HepG2 (cell line): ENCODE measurements around the gene LRRC74B.

Experiments
- ETV5 ChIP-seq: IDR thresholded peaks from 2 replicates; pipeline ENCODE4 v1.6.1; 2018; ENCODE audit warnings: missing biosample characterization, missing genetic modification reagents, inconsistent platforms, borderline replicate concordance
- EZH2 ChIP-seq: conservative IDR thresholded peaks from 2 replicates; pipeline ENCODE4 v1.6.1; 2012; ENCODE audit warnings: mild to moderate bottlenecking, low read depth, low read length, moderate library complexity
- HDAC2 ChIP-seq: sonication (generic); formaldehyde crosslinking; IDR thresholded peaks from 2 replicates; pipeline ENCODE4 v1.4.0; 2020; ENCODE audit warnings: missing genetic modification reagents
- HDAC6 ChIP-seq: fragments of 200-600 bp; sonication (generic); IDR thresholded peaks from 2 replicates; pipeline ENCODE4 v1.7.0; 2017; ENCODE audit warnings: mild to moderate bottlenecking, antibody characterized with exemption, low read length, low read depth
- PHB2 ChIP-seq: fragments of 450-650 bp; IDR thresholded peaks from 2 replicates; pipeline ENCODE4 v1.6.1; 2018; ENCODE audit not compliant: partially characterized antibody
- RXRA ChIP-seq: sonication (generic); formaldehyde crosslinking; IDR thresholded peaks from 2 replicates; pipeline ENCODE4 v1.5.1; 2020; ENCODE audit warnings: missing genetic modification reagents
- SRY ChIP-seq: sonication (generic); formaldehyde crosslinking; IDR thresholded peaks from 2 replicates; pipeline ENCODE4 v1.8.0; 2022; ENCODE audit warnings: mild to moderate bottlenecking, missing genetic modification reagents
- ZFP41 ChIP-seq: sonication (generic); formaldehyde crosslinking; IDR thresholded peaks from 2 replicates; pipeline ENCODE4 v1.4.0; 2020; ENCODE audit warnings: mild to moderate bottlenecking, missing genetic modification reagents, borderline replicate concordance
- ZNF841 ChIP-seq: sonication (generic); formaldehyde crosslinking; IDR thresholded peaks from 2 replicates; pipeline ENCODE4 v1.8.1; 2023; ENCODE audit warnings: missing genetic modification reagents, borderline replicate concordance
- TF ChIP-seq, protein P1 (sequence below): sonication (generic); formaldehyde crosslinking; IDR thresholded peaks from 2 replicates; pipeline ENCODE4 v1.4.0; 2020; ENCODE audit warnings: missing genetic modification reagents, mild to moderate bottlenecking, borderline replicate concordance
- TF ChIP-seq, protein P2 (sequence below): sonication (generic); formaldehyde crosslinking; conservative IDR thresholded peaks from 2 replicates; pipeline ENCODE4 v1.4.0; 2020; ENCODE audit warnings: missing genetic modification reagents
- TF ChIP-seq, protein P3 (sequence below): sonication (generic); formaldehyde crosslinking; IDR thresholded peaks from 2 replicates; pipeline ENCODE4 v1.4.0; 2020; ENCODE audit warnings: missing genetic modification reagents, borderline replicate concordance

DNA sequence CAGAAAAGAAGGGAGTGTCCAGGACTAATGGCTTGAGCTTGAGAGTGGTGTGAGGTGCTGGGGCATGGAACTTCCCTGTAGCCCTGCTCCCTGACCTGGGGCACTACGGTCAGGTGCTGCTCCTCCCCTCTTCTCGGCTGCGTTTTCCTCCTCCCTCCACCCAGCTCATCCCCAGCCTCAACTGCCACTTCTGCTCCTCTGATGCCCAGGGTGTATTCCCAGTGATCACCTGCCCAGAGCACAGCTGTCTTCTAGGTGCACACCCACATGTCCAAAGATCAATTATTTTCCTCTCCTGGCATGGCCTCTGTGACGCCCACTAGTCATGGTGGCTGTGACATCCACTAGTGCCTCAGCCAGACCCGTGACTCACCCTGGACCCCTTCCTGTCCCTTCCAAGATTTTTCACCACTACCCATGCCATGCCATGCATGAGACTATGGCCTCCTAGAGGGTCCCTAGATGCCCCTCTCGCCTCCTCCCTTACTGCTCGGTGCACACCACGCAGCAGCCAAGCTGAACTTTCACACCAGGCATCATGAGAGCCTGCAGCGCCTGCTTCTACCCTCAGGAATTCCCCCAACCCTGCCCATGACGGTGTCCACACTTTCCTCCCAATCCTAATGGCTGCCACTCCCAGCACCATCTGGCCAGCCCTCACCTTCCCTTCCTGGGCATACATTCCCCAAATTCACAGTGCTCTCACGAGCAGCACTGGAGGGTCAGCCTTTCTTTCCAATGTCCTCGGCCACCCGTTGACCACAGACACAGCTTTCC lies 28.9 kb upstream of the LRRC74B start:
- no peak for TF ChIP-seq HDAC6
- no peak for TF ChIP-seq EZH2
- no peak for TF ChIP-seq RXRA (CRISPR knock-in tag)
- TF ChIP-seq PHB2: no peak
- TF ChIP-seq, protein P1, sequence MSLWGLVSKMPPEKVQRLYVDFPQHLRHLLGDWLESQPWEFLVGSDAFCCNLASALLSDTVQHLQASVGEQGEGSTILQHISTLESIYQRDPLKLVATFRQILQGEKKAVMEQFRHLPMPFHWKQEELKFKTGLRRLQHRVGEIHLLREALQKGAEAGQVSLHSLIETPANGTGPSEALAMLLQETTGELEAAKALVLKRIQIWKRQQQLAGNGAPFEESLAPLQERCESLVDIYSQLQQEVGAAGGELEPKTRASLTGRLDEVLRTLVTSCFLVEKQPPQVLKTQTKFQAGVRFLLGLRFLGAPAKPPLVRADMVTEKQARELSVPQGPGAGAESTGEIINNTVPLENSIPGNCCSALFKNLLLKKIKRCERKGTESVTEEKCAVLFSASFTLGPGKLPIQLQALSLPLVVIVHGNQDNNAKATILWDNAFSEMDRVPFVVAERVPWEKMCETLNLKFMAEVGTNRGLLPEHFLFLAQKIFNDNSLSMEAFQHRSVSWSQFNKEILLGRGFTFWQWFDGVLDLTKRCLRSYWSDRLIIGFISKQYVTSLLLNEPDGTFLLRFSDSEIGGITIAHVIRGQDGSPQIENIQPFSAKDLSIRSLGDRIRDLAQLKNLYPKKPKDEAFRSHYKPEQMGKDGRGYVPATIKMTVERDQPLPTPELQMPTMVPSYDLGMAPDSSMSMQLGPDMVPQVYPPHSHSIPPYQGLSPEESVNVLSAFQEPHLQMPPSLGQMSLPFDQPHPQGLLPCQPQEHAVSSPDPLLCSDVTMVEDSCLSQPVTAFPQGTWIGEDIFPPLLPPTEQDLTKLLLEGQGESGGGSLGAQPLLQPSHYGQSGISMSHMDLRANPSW: no peak
- TF ChIP-seq, protein P2, sequence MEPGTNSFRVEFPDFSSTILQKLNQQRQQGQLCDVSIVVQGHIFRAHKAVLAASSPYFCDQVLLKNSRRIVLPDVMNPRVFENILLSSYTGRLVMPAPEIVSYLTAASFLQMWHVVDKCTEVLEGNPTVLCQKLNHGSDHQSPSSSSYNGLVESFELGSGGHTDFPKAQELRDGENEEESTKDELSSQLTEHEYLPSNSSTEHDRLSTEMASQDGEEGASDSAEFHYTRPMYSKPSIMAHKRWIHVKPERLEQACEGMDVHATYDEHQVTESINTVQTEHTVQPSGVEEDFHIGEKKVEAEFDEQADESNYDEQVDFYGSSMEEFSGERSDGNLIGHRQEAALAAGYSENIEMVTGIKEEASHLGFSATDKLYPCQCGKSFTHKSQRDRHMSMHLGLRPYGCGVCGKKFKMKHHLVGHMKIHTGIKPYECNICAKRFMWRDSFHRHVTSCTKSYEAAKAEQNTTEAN: no peak
- no peak for TF ChIP-seq SRY
- TF ChIP-seq ZFP41 (CRISPR knock-in tag): no peak
- TF ChIP-seq ETV5 (CRISPR knock-in tag): no peak
- no peak for TF ChIP-seq ZNF841
- TF ChIP-seq HDAC2 (CRISPR knock-in tag): no peak
- TF ChIP-seq, protein P3, sequence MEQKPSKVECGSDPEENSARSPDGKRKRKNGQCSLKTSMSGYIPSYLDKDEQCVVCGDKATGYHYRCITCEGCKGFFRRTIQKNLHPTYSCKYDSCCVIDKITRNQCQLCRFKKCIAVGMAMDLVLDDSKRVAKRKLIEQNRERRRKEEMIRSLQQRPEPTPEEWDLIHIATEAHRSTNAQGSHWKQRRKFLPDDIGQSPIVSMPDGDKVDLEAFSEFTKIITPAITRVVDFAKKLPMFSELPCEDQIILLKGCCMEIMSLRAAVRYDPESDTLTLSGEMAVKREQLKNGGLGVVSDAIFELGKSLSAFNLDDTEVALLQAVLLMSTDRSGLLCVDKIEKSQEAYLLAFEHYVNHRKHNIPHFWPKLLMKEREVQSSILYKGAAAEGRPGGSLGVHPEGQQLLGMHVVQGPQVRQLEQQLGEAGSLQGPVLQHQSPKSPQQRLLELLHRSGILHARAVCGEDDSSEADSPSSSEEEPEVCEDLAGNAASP (CRISPR knock-in tag): no peak
